HepG2 (cell line): ENCODE measurements around the gene SETD1B. TPM values are rescaled to one million over a fixed set of nuclear protein-coding genes. Genes with fewer than 3 reads are reported as not detected.
A peak's percentile ranks its signal among the peaks of the same experiment; 100 is the strongest.

Experiments used
- ATF7-NPFF ChIP-seq: sonication (generic); formaldehyde crosslinking; IDR thresholded peaks from 2 replicates; pipeline ENCODE4 v1.8.1; 2023; ENCODE audit warnings: mild to moderate bottlenecking, low read depth, missing genetic modification reagents, moderate library complexity
- CENPBD1 ChIP-seq: sonication (generic); formaldehyde crosslinking; IDR thresholded peaks from 2 replicates; pipeline ENCODE4 v1.8.0; 2022; ENCODE audit warnings: missing genetic modification reagents, low read depth, mild to moderate bottlenecking, borderline replicate concordance
- DNMT1 ChIP-seq: sonication (generic); formaldehyde crosslinking; IDR thresholded peaks from 2 replicates; pipeline ENCODE4 v1.5.1; 2020; ENCODE audit warnings: mild to moderate bottlenecking, missing genetic modification reagents
- LCORL ChIP-seq, 2 experiments: fragments of 450-650 bp in 1 of 2; sonication (generic) in 1 of 2; formaldehyde crosslinking in 1 of 2; IDR thresholded peaks; 2 replicates each; pipeline versions ENCODE4 v1.5.0 to v1.6.1; 2017 to 2020; ENCODE audit warnings: antibody characterized with exemption in 1 of 2, missing genetic modification reagents in 1 of 2
- NCOA1 ChIP-seq: sonication (generic); formaldehyde crosslinking; IDR thresholded peaks from 2 replicates; pipeline ENCODE4 v1.9.0; 2021; ENCODE audit warnings: missing genetic modification reagents
- PRPF4 ChIP-seq: fragments of 200-400 bp; formaldehyde crosslinking; IDR thresholded peaks from 2 replicates; pipeline ENCODE4 v1.6.1; 2016; ENCODE audit warnings: low read length, low read depth; ENCODE audit not compliant: poor library complexity, severe bottlenecking
- REPIN1 ChIP-seq: sonication (generic); formaldehyde crosslinking; IDR thresholded peaks from 2 replicates; pipeline ENCODE4 v1.8.0; 2022; ENCODE audit warnings: missing genetic modification reagents, low read depth, mild to moderate bottlenecking, borderline replicate concordance
- SKI ChIP-seq: fragments of 450-650 bp; IDR thresholded peaks from one replicate; pipeline ENCODE4 v1.6.1; 2018; ENCODE audit warnings: mild to moderate bottlenecking; ENCODE audit not compliant: partially characterized antibody
- TCF7L2 ChIP-seq: IDR thresholded peaks from 2 replicates; pipeline ENCODE4 v1.6.1; 2011; ENCODE audit warnings: mild to moderate bottlenecking, low read depth, low read length, moderate library complexity
- ZMYM2 ChIP-seq: sonication (generic); formaldehyde crosslinking; IDR thresholded peaks from 2 replicates; pipeline ENCODE4 v1.8.0; 2022; ENCODE audit warnings: mild to moderate bottlenecking, missing genetic modification reagents
- ZNF230 ChIP-seq: sonication (generic); formaldehyde crosslinking; IDR thresholded peaks from 2 replicates; pipeline ENCODE4 v1.4.0; 2020; ENCODE audit warnings: mild to moderate bottlenecking, missing genetic modification reagents
- ZNF331 ChIP-seq: sonication (generic); formaldehyde crosslinking; IDR thresholded peaks from 2 replicates; pipeline ENCODE4 v1.4.0; 2020; ENCODE audit warnings: missing genetic modification reagents
- ZNF512B ChIP-seq: sonication (generic); formaldehyde crosslinking; IDR thresholded peaks from 2 replicates; pipeline ENCODE4 v1.5.1; 2020; ENCODE audit warnings: missing genetic modification reagents, mild to moderate bottlenecking, borderline replicate concordance
- ZNF850 ChIP-seq: sonication (generic); formaldehyde crosslinking; conservative IDR thresholded peaks from 2 replicates; pipeline ENCODE4 v1.9.0; 2021; ENCODE audit warnings: mild to moderate bottlenecking, missing genetic modification reagents
- polyA plus RNA-seq, 8 experiments: library from polyadenylated mRNA; depleted of rRNA in 3 of 8; stranded (reverse) in 7 of 8; unstranded in 1 of 8; fragments of >200 nt; fragmentation: Illumina TruSeq in 4 of 8; extraction: Trizol in 4 of 8; gene quantifications; 2 replicates each; pipeline versions ENCODE4 v1.2.1 to v1.2.3, GENCODE V29; 2011 to 2016; ENCODE audit warnings: low read depth in 4 of 8, missing spikeins in 1 of 8, mixed read lengths in 1 of 8; ENCODE audit not compliant: insufficient read depth in 1 of 8
- total RNA-seq, 5 experiments: library from RNA; depleted of rRNA; stranded (reverse); fragments of >200 nt; fragmentation: Illumina TruSeq; extraction: Trizol; gene quantifications; 2 replicates each; pipeline ENCODE4 v1.2.3, GENCODE V29; 2016; ENCODE audit warnings: low read depth in 1 of 5
- TF ChIP-seq, protein P1 (sequence below): IDR thresholded peaks from 2 replicates; pipeline ENCODE4 v1.6.1; 2016; ENCODE audit warnings: low read depth, missing genetic modification reagents, missing compliant biosample characterization
- TF ChIP-seq, protein P2 (sequence below): sonication (generic); formaldehyde crosslinking; IDR thresholded peaks from 2 replicates; pipeline ENCODE4 v1.4.0; 2020; ENCODE audit warnings: mild to moderate bottlenecking, missing genetic modification reagents
- TF ChIP-seq, protein P3 (sequence below): IDR thresholded peaks from 2 replicates; pipeline ENCODE4 v1.6.1; 2018; ENCODE audit warnings: missing genetic modification reagents, mild to moderate bottlenecking, missing compliant biosample characterization

Gene SETD1B
- total and polyA plus RNA-seq, 2 of the 13 experiments (the other 11 are each of a cell fraction or from before 2014, with no cell fraction given): 1.1 to 1.4 TPM

DNA sequence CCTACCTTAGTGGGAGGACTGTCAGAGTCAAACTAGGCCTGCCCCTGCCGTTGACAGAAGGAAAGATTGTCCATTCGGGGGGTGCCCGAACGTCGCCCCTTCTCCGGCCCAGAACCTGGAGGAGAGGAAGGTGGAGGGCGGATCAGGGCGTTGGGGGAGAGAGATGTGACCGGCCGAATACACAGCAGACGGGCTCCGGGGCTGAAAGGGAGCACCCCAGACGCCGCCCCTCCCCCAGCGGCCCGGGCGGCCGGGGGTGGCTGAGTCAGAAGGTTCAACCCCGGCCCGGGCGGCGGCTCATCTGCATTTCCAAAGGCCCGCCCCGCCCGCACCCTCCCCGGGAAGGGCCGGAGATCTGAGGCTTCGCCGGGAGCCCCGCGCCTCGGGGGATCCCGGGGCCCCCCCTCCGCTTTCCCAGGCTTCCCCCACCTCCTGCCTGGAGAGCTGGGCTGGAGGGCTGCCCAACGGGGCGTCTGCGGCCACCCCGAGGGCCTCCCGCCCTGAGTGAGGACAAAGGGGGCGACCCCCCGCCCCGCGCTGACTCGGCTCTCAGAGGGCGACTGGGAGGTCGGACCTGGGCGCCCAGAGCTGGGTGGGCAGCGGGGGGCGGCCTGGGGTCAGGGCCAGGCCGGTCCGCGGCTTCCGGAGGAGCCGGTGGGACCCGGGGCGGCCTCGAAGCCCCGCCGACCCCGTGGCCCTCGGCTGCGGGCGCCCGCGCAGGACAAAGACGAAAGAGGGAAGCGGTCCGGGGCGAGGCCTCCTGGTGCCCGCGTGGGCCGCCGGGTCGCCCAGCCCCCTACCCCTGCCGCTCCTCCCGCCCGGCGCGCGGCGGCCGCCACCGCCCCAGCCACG lies 3.7 kb upstream of the SETD1B start (continued):
- TF ChIP-seq, protein P1, sequence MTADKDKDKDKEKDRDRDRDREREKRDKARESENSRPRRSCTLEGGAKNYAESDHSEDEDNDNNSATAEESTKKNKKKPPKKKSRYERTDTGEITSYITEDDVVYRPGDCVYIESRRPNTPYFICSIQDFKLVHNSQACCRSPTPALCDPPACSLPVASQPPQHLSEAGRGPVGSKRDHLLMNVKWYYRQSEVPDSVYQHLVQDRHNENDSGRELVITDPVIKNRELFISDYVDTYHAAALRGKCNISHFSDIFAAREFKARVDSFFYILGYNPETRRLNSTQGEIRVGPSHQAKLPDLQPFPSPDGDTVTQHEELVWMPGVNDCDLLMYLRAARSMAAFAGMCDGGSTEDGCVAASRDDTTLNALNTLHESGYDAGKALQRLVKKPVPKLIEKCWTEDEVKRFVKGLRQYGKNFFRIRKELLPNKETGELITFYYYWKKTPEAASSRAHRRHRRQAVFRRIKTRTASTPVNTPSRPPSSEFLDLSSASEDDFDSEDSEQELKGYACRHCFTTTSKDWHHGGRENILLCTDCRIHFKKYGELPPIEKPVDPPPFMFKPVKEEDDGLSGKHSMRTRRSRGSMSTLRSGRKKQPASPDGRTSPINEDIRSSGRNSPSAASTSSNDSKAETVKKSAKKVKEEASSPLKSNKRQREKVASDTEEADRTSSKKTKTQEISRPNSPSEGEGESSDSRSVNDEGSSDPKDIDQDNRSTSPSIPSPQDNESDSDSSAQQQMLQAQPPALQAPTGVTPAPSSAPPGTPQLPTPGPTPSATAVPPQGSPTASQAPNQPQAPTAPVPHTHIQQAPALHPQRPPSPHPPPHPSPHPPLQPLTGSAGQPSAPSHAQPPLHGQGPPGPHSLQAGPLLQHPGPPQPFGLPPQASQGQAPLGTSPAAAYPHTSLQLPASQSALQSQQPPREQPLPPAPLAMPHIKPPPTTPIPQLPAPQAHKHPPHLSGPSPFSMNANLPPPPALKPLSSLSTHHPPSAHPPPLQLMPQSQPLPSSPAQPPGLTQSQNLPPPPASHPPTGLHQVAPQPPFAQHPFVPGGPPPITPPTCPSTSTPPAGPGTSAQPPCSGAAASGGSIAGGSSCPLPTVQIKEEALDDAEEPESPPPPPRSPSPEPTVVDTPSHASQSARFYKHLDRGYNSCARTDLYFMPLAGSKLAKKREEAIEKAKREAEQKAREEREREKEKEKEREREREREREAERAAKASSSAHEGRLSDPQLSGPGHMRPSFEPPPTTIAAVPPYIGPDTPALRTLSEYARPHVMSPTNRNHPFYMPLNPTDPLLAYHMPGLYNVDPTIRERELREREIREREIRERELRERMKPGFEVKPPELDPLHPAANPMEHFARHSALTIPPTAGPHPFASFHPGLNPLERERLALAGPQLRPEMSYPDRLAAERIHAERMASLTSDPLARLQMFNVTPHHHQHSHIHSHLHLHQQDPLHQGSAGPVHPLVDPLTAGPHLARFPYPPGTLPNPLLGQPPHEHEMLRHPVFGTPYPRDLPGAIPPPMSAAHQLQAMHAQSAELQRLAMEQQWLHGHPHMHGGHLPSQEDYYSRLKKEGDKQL (CRISPR knock-in tag): no peak; the same call in 1 of the 2 replicates
- TF ChIP-seq CENPBD1 (CRISPR knock-in tag): 0 out of 2 replicates have a peak, but pooled peaks have one; percentile 65
- TF ChIP-seq SKI: peak; percentile 72
- no peak for TF ChIP-seq TCF7L2
- no peak for TF ChIP-seq ATF7-NPFF (CRISPR knock-in tag)
- TF ChIP-seq, protein P2, sequence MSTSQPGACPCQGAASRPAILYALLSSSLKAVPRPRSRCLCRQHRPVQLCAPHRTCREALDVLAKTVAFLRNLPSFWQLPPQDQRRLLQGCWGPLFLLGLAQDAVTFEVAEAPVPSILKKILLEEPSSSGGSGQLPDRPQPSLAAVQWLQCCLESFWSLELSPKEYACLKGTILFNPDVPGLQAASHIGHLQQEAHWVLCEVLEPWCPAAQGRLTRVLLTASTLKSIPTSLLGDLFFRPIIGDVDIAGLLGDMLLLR (CRISPR knock-in tag): no peak; the same call in 1 of the 2 replicates
- TF ChIP-seq ZNF230 (CRISPR knock-in tag): no peak
- no peak for TF ChIP-seq LCORL (IDR thresholded peaks at IDR 0.05)
- TF ChIP-seq LCORL (CRISPR knock-in tag; IDR thresholded peaks at IDR 0.05): peak; percentile 47
- TF ChIP-seq REPIN1 (CRISPR knock-in tag): no peak
- no peak for TF ChIP-seq NCOA1 (CRISPR knock-in tag)
- TF ChIP-seq DNMT1: no peak
- no peak for TF ChIP-seq ZNF850
- no peak for TF ChIP-seq ZNF331 (CRISPR knock-in tag)
- TF ChIP-seq, protein P3, sequence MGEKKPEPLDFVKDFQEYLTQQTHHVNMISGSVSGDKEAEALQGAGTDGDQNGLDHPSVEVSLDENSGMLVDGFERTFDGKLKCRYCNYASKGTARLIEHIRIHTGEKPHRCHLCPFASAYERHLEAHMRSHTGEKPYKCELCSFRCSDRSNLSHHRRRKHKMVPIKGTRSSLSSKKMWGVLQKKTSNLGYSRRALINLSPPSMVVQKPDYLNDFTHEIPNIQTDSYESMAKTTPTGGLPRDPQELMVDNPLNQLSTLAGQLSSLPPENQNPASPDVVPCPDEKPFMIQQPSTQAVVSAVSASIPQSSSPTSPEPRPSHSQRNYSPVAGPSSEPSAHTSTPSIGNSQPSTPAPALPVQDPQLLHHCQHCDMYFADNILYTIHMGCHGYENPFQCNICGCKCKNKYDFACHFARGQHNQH: peak; percentile 42; the same call in 1 of the 2 replicates
- TF ChIP-seq ZMYM2 (CRISPR knock-in tag): no peak
- no peak for TF ChIP-seq ZNF512B
- no peak for TF ChIP-seq PRPF4
